DMS79 treated with DMSO at 0.1 percent for 48 hours (cell line): Measurements from ENCODE around the gene TFF1.

Experiments
- DNase-seq: peaks from one replicate; lab custom pipeline; 2025; lab: John Stamatoyannopoulos, UW

Gene TFF1

GRCh38 chr21:42382915-42383314 is 16.6 kb upstream of the TFF1 start:
- DNase-seq = no peak

GRCh38 chr21:42381347-42381984 is 15.1 kb upstream of the TFF1 start:
- DNase-seq = no peak

- DNase-seq = no peak
These were observed 13.3 kb upstream of the TFF1 start for GRCh38 chr21:42379426-42380215.

GRCh38 chr21:42378418-42378817 is 12.1 kb upstream of the TFF1 start:
- DNase-seq = no peak

- no peak for DNase-seq
These were observed 11.6 kb upstream of the TFF1 start for GRCh38 chr21:42377951-42378340.

- no peak for DNase-seq
These were observed 11.0 kb upstream of the TFF1 start for GRCh38 chr21:42377211-42377950.

- DNase-seq = no peak
These were observed 10.1 kb upstream of the TFF1 start for GRCh38 chr21:42376338-42376982.

GRCh38 chr21:42375966-42376337 is 9.6 kb upstream of the TFF1 start:
- DNase-seq = no peak

GRCh38 chr21:42375506-42375905 is 9.2 kb upstream of the TFF1 start:
- no peak for DNase-seq

- DNase-seq = peak; percentile 62
These were observed 8.6 kb upstream of the TFF1 start for GRCh38 chr21:42374864-42375499.

GRCh38 chr21:42374457-42374856 is 8.1 kb upstream of the TFF1 start:
- DNase-seq = no peak

- no peak for DNase-seq
These were observed 7.6 kb upstream of the TFF1 start for GRCh38 chr21:42373908-42374455.

GRCh38 chr21:42373196-42373907 is 7.0 kb upstream of the TFF1 start:
- no peak for DNase-seq

- no peak for DNase-seq
These were observed 4.7 kb upstream of the TFF1 start for GRCh38 chr21:42370894-42371654.

GRCh38 chr21:42369821-42370220 is 3.5 kb upstream of the TFF1 start:
- no peak for DNase-seq

- DNase-seq = no peak
These were observed 1.2 kb upstream of the TFF1 start for GRCh38 chr21:42367367-42368165.

- DNase-seq = no peak
These were observed 565 bp downstream of the TFF1 start for GRCh38 chr21:42365770-42366169.

- no peak for DNase-seq
These were observed 1.9 kb downstream of the TFF1 start for GRCh38 chr21:42364304-42364865.

GRCh38 chr21:42363312-42363711 is 3.0 kb downstream of the TFF1 start:
- DNase-seq = peak; percentile 33
